Prostate gland (tissue), 2 donors: Measurements from ENCODE around the gene BRSK2.

ENCODE experiments used
- CTCF ChIP-seq, 4 experiments: fragments of 200-600 bp in 2 of 4; fragments of 450-650 bp in 2 of 4; sonication (generic) in 2 of 4; IDR thresholded peaks; 1 replicate in 3 of 4; 2 replicates in 1 of 4; pipeline ENCODE4 v1.5.1; 2016 to 2019; ENCODE audit warnings: antibody characterized with exemption in 4 of 4, mild to moderate bottlenecking in 2 of 4, moderate library complexity in 2 of 4
- POLR2A ChIP-seq: fragments of 450-650 bp; IDR thresholded peaks from one replicate; pipeline ENCODE4 v1.6.1; 2016; ENCODE audit warnings: antibody characterized with exemption, mild to moderate bottlenecking
- POLR2AphosphoS5 ChIP-seq: sonication (generic); formaldehyde crosslinking; IDR thresholded peaks from one replicate; pipeline ENCODE4 v1.6.1; 2017; ENCODE audit warnings: antibody characterized with exemption

DNA sequence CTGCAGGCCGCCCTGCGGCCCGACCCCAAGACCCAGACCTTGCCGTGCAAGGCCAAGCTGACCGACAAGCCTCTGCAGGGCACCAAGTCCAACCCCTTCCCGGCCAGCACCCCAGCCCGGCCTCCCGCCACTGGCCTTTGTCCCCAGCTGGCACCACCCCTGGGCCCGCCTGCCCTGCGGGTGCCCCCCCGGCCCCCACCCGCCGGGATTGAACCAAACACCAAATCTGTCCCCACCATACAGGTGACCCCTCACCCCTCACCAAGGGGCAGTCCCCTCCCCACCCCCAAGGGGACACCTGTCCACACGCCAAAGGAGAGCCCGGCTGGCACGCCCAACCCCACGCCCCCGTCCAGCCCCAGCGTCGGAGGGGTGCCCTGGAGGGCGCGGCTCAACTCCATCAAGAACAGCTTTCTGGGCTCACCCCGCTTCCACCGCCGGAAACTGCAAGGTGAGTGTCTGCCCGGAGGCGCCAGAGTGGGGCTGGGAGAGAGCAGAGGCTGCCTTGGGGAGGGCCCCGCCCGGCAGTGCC is 60.7 kb downstream of the BRSK2 start:
- TF ChIP-seq POLR2A (no peak), CTCF (IDR thresholded peaks at IDR 0.05) (no peak), POLR2AphosphoS5 (no peak)
